NCI-H1417 treated with DMSO at 0.1 percent for 48 hours (cell line): Measurements from ENCODE around the gene STYXL2.

ENCODE experiments used
- DNase-seq: peaks from one replicate; lab custom pipeline; 2025; lab: John Stamatoyannopoulos, UW

Gene STYXL2

GRCh38 chr1:167081594-167082156 lies 12.2 kb upstream of the STYXL2 start:
- DNase-seq, result no peak

- DNase-seq, result no peak
Measured at GRCh38 chr1:167082511-167083027, 11.3 kb upstream of the STYXL2 start.

- no peak for DNase-seq
Measured at GRCh38 chr1:167083066-167083665, 10.7 kb upstream of the STYXL2 start.

GRCh38 chr1:167083871-167084270 lies 10.0 kb upstream of the STYXL2 start:
- DNase-seq, result no peak

- DNase-seq, result no peak
Measured at GRCh38 chr1:167084757-167085156, 9.1 kb upstream of the STYXL2 start.

- no peak for DNase-seq
Measured at GRCh38 chr1:167086033-167086432, 7.8 kb upstream of the STYXL2 start.

GRCh38 chr1:167086768-167087167 lies 7.1 kb upstream of the STYXL2 start:
- DNase-seq, result no peak

- DNase-seq, result no peak
Measured at GRCh38 chr1:167088746-167089417, 5.0 kb upstream of the STYXL2 start.

GRCh38 chr1:167089939-167090313 lies 3.9 kb upstream of the STYXL2 start:
- DNase-seq, result no peak

- no peak for DNase-seq
Measured at GRCh38 chr1:167090314-167090942, 3.4 kb upstream of the STYXL2 start, which contains the start of gene GPA33. TSS of gene GPA33 (minus strand) at chr1:167090377. CDS start at chr1:167090287, 90 bp downstream.

- no peak for DNase-seq
Measured at GRCh38 chr1:167092653-167093052, 1.2 kb upstream of the STYXL2 start.

- DNase-seq, result no peak
Measured at GRCh38 chr1:167094690-167095089, 815 bp downstream of the STYXL2 start.

- DNase-seq, result no peak
Measured at GRCh38 chr1:167095368-167095767, 1.5 kb downstream of the STYXL2 start.

GRCh38 chr1:167099851-167100250 lies 6.0 kb downstream of the STYXL2 start:
- no peak for DNase-seq

GRCh38 chr1:167100730-167101129 lies 6.9 kb downstream of the STYXL2 start:
- DNase-seq, result no peak

GRCh38 chr1:167101754-167102153 lies 7.9 kb downstream of the STYXL2 start:
- no peak for DNase-seq

GRCh38 chr1:167102906-167103573 lies 9.2 kb downstream of the STYXL2 start:
- DNase-seq, result no peak

GRCh38 chr1:167104256-167104633 lies 10.4 kb downstream of the STYXL2 start:
- no peak for DNase-seq

GRCh38 chr1:167105271-167106118 lies 11.6 kb downstream of the STYXL2 start:
- peak; percentile 20 for DNase-seq

GRCh38 chr1:167106119-167106461 lies 12.2 kb downstream of the STYXL2 start:
- DNase-seq, result no peak

- DNase-seq, result no peak
Measured at GRCh38 chr1:167107456-167107855, 13.6 kb downstream of the STYXL2 start.

GRCh38 chr1:167109125-167109524 lies 15.2 kb downstream of the STYXL2 start:
- no peak for DNase-seq
